NT2/D1 (cell line): ENCODE results near the gene ZNF675.

ENCODE experiments used
- SUZ12 ChIP-seq: IDR thresholded peaks from 2 replicates; pipeline ENCODE4 v1.6.1; 2011; ENCODE audit not compliant: insufficient read length, insufficient read depth; ENCODE audit errors: extremely low read depth
- YY1 ChIP-seq: IDR thresholded peaks from 2 replicates; pipeline ENCODE4 v1.6.1; 2011; ENCODE audit not compliant: insufficient read length, insufficient read depth
- ZNF274 ChIP-seq: IDR thresholded peaks from 2 replicates; pipeline ENCODE4 v1.6.1; 2011; ENCODE audit warnings: mild to moderate bottlenecking, low read depth, low read length

GRCh38 chr19:23686621-23687423, at the start of gene ZNF675:
- no peak for TF ChIP-seq ZNF274
- TF ChIP-seq YY1, result peak; percentile 70
- no peak for TF ChIP-seq SUZ12
